Thoracic aorta (tissue), 2 donors: ENCODE data around the gene SEZ6. TPM values are rescaled to one million over a fixed set of nuclear protein-coding genes. Genes with fewer than 3 reads are reported as not detected.

Source experiments
- ATAC-seq: fragments of 150-250 bp; one replicate; pipeline ENCODE4 v1.8.0; 2017; ENCODE audit warnings: low read depth; ENCODE audit not compliant: insufficient number of reproducible peaks, low FRiP score
- DNase-seq: peaks from one replicate; pipeline ENCODE4 v3.0.0-alpha.2; 2020; ENCODE audit warnings: low spot score
- H3K27ac ChIP-seq, 2 donors: fragments of 200-600 bp; sonication (generic); 1 replicate in 1 of 2; 2 replicates in 1 of 2; pipeline ENCODE4 v1.5.1; 2016; ENCODE audit warnings: mild to moderate bottlenecking in 2 of 2, moderate library complexity in 2 of 2
- H3K27me3 ChIP-seq: fragments of 200-600 bp; sonication (generic); replicated peaks from 2 replicates; pipeline ENCODE4 v1.6.0; 2016; ENCODE audit warnings: mild to moderate bottlenecking; ENCODE audit not compliant: insufficient read depth
- H3K36me3 ChIP-seq: fragments of 200-600 bp; sonication (generic); one replicate; pipeline ENCODE4 v1.5.1; 2016
- H3K4me1 ChIP-seq, 2 donors: fragments of 200-600 bp; sonication (generic); 1 replicate in 1 of 2; 2 replicates in 1 of 2; pipeline versions ENCODE4 v1.5.1 to v1.6.0; 2016; ENCODE audit warnings: low read depth in 2 of 2, mild to moderate bottlenecking in 1 of 2; ENCODE audit not compliant: control insufficient read depth in 1 of 2
- H3K4me3 ChIP-seq: fragments of 200-600 bp; sonication (generic); 2 replicates; pipeline ENCODE4 v1.5.1; 2016; ENCODE audit warnings: mild to moderate bottlenecking
- H3K9me3 ChIP-seq: fragments of 200-600 bp; sonication (generic); 2 replicates; pipeline ENCODE4 v1.5.1; 2016
- CTCF ChIP-seq: fragments of 200-600 bp; sonication (generic); IDR thresholded peaks from one replicate; pipeline ENCODE4 v1.5.1; 2019; ENCODE audit warnings: antibody characterized with exemption
- total RNA-seq, 2 donors: library from RNA; depleted of rRNA; stranded (reverse); fragments of >200 nt; gene quantifications; one replicate each; pipeline versions ENCODE4 v1.1.0 to v1.2.3, GENCODE V29; 2016

Gene SEZ6
- total RNA-seq, 2 donors from 2014 or later, result not detected

- H3K9me3 ChIP-seq, result no peaks in the 10 kb centered on the region
- H3K4me1 ChIP-seq, result peaks cover 0 to 10% of the 10 kb centered on the region in 2 donors
- H3K36me3 ChIP-seq, result no peaks in the 10 kb centered on the region
- no peak overlapping the region for H3K27ac ChIP-seq
- ATAC-seq, result no peak
- H3K4me3 ChIP-seq, result no peak overlapping the region
- H3K27me3 ChIP-seq, result no peaks in the 10 kb centered on the region
- no peak for TF ChIP-seq CTCF
- DNase-seq, result no peak
Observed at GRCh38 chr17:28956861-28957260, 49.0 kb downstream of the SEZ6 start.

- H3K9me3 ChIP-seq, result no peaks in the 10 kb centered on the region
- no peak for ATAC-seq
- no peaks in the 10 kb centered on the region for H3K36me3 ChIP-seq
- peaks cover 0 to 10% of the 10 kb centered on the region in 2 donors for H3K4me1 ChIP-seq
- TF ChIP-seq CTCF, result no peak
- H3K4me3 ChIP-seq, result no peak overlapping the region
- DNase-seq, result no peak
- no peak overlapping the region for H3K27ac ChIP-seq
- no peaks in the 10 kb centered on the region for H3K27me3 ChIP-seq
Observed at GRCh38 chr17:28956112-28956511, 49.7 kb downstream of the SEZ6 start.

- H3K36me3 ChIP-seq, result no peaks in the 10 kb centered on the region
- no peak overlapping the region for H3K27ac ChIP-seq
- DNase-seq (no peak), ATAC-seq (no peak)
- no peak overlapping the region for H3K4me3 ChIP-seq
- H3K4me1 ChIP-seq, result peaks cover 0 to 10% of the 10 kb centered on the region in 2 donors
- no peaks in the 10 kb centered on the region for H3K27me3 ChIP-seq
- no peaks in the 10 kb centered on the region for H3K9me3 ChIP-seq
- no peak for TF ChIP-seq CTCF
Observed at GRCh38 chr17:28955408-28955807, 50.4 kb downstream of the SEZ6 start.

GRCh38 chr17:28954886-28955285, 50.9 kb downstream of the SEZ6 start:
- Histone ChIP-seq H3K36me3 (no peaks in the 10 kb centered on the region), H3K27me3 (no peaks in the 10 kb centered on the region), H3K9me3 (no peaks in the 10 kb centered on the region), H3K4me3 (no peak overlapping the region), H3K27ac (no peak overlapping the region), H3K4me1 (peaks cover 0 to 10% of the 10 kb centered on the region in 2 donors)
- no peak for ATAC-seq
- DNase-seq, result no peak
- no peak for TF ChIP-seq CTCF

- no peak for ATAC-seq
- Histone ChIP-seq H3K27ac (peak overlapping the region in 1 of 2 donors; percentile 67), H3K27me3 (no peaks in the 10 kb centered on the region), H3K36me3 (no peaks in the 10 kb centered on the region), H3K4me1 (peaks cover 2 to 11% of the 10 kb centered on the region in 2 donors), H3K4me3 (no peak overlapping the region), H3K9me3 (no peaks in the 10 kb centered on the region)
- no peak for DNase-seq
- TF ChIP-seq CTCF, result peak; percentile 85
Observed at GRCh38 chr17:28953444-28954118, 52.3 kb downstream of the SEZ6 start.
